ENCODE results near the gene XXYLT1. TPM values are rescaled to one million over a fixed set of nuclear protein-coding genes. Genes with fewer than 3 reads are reported as not detected.

The XXYLT1 gene
- total RNA-seq, 1 donor from 2014 or later, result 16.4 TPM

DNA sequence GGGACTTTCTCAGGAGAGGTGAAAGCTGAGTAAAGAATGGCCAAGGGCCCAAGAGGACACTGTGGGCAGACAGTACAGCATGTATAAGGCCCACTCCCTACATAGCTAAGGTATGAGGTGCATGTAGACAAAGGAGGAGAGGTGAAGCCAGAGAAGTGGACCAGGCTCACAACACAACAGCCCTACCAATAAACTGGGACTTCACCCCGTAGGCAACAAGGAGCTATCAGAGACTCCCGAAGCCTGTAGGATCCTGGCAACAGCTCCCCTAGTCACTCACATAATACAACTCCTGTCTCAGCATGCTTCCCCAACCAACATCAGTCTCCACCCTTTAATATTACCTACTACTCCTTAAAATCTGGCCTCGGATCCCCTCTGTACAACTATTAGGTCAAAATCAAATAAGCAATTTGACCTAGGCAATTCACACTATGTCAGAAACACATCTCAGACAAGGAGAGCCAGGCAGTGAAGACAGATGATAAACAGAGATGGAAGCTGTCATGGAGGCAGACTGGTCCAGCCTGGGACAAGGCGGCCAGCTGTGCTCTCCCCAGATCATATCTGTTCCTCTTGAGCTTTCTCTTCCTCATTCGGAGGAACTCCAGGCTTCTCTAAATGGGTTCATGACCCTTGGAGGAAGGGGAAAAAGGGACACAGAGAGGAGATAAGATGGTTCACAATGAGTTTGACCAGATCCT is 1.4 kb downstream of the XXYLT1 start:
- DNase-seq (ENCODE audit: low spot score), result no peak
- TF ChIP-seq EZH2phosphoT487 (IDR thresholded peaks at IDR 0.05) (no peak), EZH2 (IDR thresholded peaks at IDR 0.05) (no peak)
- TF ChIP-seq, protein P1, sequence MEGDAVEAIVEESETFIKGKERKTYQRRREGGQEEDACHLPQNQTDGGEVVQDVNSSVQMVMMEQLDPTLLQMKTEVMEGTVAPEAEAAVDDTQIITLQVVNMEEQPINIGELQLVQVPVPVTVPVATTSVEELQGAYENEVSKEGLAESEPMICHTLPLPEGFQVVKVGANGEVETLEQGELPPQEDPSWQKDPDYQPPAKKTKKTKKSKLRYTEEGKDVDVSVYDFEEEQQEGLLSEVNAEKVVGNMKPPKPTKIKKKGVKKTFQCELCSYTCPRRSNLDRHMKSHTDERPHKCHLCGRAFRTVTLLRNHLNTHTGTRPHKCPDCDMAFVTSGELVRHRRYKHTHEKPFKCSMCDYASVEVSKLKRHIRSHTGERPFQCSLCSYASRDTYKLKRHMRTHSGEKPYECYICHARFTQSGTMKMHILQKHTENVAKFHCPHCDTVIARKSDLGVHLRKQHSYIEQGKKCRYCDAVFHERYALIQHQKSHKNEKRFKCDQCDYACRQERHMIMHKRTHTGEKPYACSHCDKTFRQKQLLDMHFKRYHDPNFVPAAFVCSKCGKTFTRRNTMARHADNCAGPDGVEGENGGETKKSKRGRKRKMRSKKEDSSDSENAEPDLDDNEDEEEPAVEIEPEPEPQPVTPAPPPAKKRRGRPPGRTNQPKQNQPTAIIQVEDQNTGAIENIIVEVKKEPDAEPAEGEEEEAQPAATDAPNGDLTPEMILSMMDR (IDR thresholded peaks at IDR 0.05), result no peak

DNA sequence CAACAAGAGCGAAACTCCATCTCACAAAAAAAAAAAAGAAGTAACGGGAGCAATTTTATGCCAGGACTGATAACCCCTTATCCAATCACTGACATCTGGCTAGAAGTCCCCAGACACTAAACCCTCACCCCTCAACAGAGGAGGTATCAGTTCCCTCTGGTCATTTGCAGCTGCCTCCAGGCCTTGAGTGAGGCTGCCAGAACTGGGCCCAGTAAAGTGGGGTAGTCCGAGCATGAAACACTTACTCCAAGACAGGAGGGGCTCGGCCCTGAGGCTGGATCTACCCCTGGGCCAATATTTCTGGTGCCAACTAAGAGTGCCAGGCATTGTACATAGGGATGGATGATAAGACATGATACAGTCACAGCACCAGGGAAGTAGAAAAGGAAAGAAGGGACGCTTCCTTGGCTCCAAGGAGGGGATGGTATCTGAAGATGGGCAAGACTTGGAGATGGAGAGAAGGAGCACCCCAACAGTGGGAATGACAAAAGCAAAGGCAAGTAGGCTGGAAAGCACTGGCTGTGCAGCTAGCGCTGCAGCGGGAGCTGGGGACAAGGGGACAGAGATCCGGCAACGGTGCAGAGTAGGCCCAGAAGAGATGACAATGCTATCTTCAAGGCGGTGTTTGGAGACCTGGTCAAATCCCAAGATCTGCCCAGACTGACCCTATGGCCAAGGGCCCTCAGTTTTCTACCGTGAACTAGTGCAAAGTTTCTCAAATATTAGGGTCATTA is 2.2 kb downstream of the XXYLT1 start:
- H3K27me3 ChIP-seq, result no peaks in the 10 kb centered on the region
- peaks cover 11% of the 10 kb centered on the region for H3K4me1 ChIP-seq
- no peak overlapping the region for H2AFZ ChIP-seq (replicated peaks)
- Mint-ChIP-seq H3K4me1 (peaks cover 27% of the 10 kb centered on the region), H3K4me3 (peak overlapping the region; percentile 8), H3K27me3 (ENCODE audit: insufficient read depth, low read depth) (peaks cover 8% of the 10 kb centered on the region), H3K9me3 (no peaks in the 10 kb centered on the region), H3K36me3 (peaks cover 11% of the 10 kb centered on the region), H3K27ac (no peak overlapping the region)
- H3K36me3 ChIP-seq, result no peaks in the 10 kb centered on the region
- H3F3A ChIP-seq (ENCODE audit: low read depth), result peaks cover 6% of the 10 kb centered on the region
- no peak overlapping the region for H3K4me3 ChIP-seq
- no peaks in the 10 kb centered on the region for H3K9me3 ChIP-seq (ENCODE audit: low read depth)
- DNase-seq (ENCODE audit: low spot score), result no peak
- H4K20me1 ChIP-seq (ENCODE audit: low read depth), result peaks cover 56% of the 10 kb centered on the region
- H3K27ac ChIP-seq, result no peak overlapping the region
- H3K9ac ChIP-seq, result no peak overlapping the region
- TF ChIP-seq EZH2 (IDR thresholded peaks at IDR 0.05) (no peak), EZH2phosphoT487 (IDR thresholded peaks at IDR 0.05) (no peak)
- TF ChIP-seq, protein P1 (IDR thresholded peaks at IDR 0.05), result no peak
- peaks cover 65% of the 10 kb centered on the region for H3K79me2 ChIP-seq (ENCODE audit: low read depth)
- no peak overlapping the region for H3K4me2 ChIP-seq

More for the DNA sequence above, 1.4 kb downstream of the XXYLT1 start:
- H3K9me3 ChIP-seq (ENCODE audit: low read depth), result no peaks in the 10 kb centered on the region
- H3K4me2 ChIP-seq, result peak overlapping the region; percentile 76
- peaks cover 6% of the 10 kb centered on the region for H3F3A ChIP-seq (ENCODE audit: low read depth)
- H3K36me3 ChIP-seq, result no peaks in the 10 kb centered on the region
- Mint-ChIP-seq H3K4me3 (peak overlapping the region; percentile 94), H3K27ac (peak overlapping the region; percentile 61), H3K4me1 (peaks cover 24% of the 10 kb centered on the region), H3K9me3 (no peaks in the 10 kb centered on the region), H3K27me3 (ENCODE audit: insufficient read depth, low read depth) (peaks cover 8% of the 10 kb centered on the region), H3K36me3 (peaks cover 11% of the 10 kb centered on the region)
- no peaks in the 10 kb centered on the region for H3K27me3 ChIP-seq
- peaks cover 48% of the 10 kb centered on the region for H4K20me1 ChIP-seq (ENCODE audit: low read depth)
- no peak overlapping the region for H2AFZ ChIP-seq (replicated peaks)
- peaks cover 11% of the 10 kb centered on the region for H3K4me1 ChIP-seq
- no peak overlapping the region for H3K27ac ChIP-seq
- peak overlapping the region; percentile 77 for H3K4me3 ChIP-seq
- H3K9ac ChIP-seq, result no peak overlapping the region
- peaks cover 58% of the 10 kb centered on the region for H3K79me2 ChIP-seq (ENCODE audit: low read depth)

DNA sequence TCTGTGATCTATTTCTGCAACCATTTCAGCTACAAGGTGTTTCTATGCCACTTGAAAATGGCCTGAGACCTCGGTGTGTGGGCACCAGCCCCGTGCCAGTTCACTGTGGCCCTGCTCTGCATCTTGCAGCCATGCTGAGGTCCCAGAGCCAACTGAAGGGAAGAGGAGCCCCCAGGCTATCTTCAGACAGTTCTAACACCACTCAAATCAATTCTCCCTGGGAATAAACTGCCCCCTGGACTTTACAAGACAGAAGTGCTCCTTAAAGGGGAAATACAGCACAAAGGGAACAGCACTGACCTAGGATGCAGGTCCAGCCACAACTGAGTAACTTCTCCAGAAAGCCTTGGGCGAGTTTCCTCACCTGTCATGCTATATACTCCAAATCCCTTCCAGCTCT is 3.9 kb downstream of the XXYLT1 start:
- Histone ChIP-seq H3K4me3 (no peak overlapping the region), H3K4me2 (no peak overlapping the region), H2AFZ (replicated peaks) (no peak overlapping the region), H3K27ac (no peak overlapping the region), H3K4me1 (peaks cover 9% of the 10 kb centered on the region), H3K79me2 (ENCODE audit: low read depth) (peaks cover 78% of the 10 kb centered on the region), H3K27me3 (no peaks in the 10 kb centered on the region), H3F3A (ENCODE audit: low read depth) (peaks cover 5% of the 10 kb centered on the region), H3K36me3 (no peaks in the 10 kb centered on the region), H4K20me1 (ENCODE audit: low read depth) (peaks cover 72% of the 10 kb centered on the region), H3K9ac (no peak overlapping the region), H3K9me3 (ENCODE audit: low read depth) (no peaks in the 10 kb centered on the region)
- Mint-ChIP-seq H3K36me3 (peaks cover 14% of the 10 kb centered on the region), H3K27me3 (ENCODE audit: insufficient read depth, low read depth) (peaks cover 8% of the 10 kb centered on the region), H3K4me1 (peaks cover 27% of the 10 kb centered on the region), H3K27ac (no peak overlapping the region), H3K9me3 (no peaks in the 10 kb centered on the region), H3K4me3 (no peak overlapping the region)
- TF ChIP-seq EZH2 (IDR thresholded peaks at IDR 0.05) (no peak), EZH2phosphoT487 (IDR thresholded peaks at IDR 0.05) (no peak)
- TF ChIP-seq, protein P1 (IDR thresholded peaks at IDR 0.05), result no peak
- no peak for DNase-seq (ENCODE audit: low spot score)
